ENCODE measurements around the gene TFIP11.

Gene TFIP11

DNA sequence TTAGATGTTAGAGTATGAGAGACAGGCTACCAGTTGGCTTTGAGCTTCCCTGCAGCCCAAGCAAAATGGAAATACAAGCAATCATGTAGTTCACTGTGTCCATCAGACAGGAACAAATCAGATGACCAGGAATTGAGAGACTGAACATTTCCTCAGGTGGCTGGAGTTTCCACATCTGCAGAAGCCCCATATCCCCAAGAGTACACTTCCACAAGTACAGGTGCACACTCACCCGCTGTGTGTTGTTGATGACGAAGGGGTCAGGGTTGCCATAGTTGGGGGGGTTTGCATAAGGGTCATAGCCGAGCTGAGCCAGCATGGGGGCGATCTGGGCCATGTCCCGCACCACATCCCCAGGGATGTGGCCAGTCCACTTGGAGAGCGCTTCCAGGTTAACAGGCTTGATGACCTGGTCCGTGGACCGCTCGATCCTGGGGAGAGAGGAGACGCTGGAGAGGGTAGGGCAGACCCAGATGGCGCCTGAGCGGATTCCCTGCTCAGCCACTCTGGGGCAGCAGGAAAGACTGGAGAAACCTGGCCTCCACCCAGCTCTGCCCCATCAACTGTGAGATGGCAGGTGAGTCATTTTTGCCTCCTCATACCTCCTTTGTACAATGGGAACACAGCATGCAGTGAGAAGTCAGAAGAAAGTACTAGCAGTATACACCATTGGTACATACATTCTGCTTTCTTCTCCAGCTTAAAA is 23.9 kb upstream of the TFIP11 start:
- no peak overlapping the region for H3K4me2 ChIP-seq (ENCODE audit: low read depth, low read length, poor library complexity, severe bottlenecking)
- H3K36me3 ChIP-seq (ENCODE audit: insufficient read depth, low read length): peaks cover 33% of the 10 kb centered on the region; the same call in 1 of the 2 replicates
- no peaks in the 10 kb centered on the region for H3F3A ChIP-seq (ENCODE audit: low read depth)
- no peak overlapping the region for H2AFZ ChIP-seq (ENCODE audit: low read length)
- H3K4me3 ChIP-seq (ENCODE audit: low read length, poor library complexity, severe bottlenecking): no peak overlapping the region
- H3K4me1 ChIP-seq (ENCODE audit: insufficient read depth, low read length, poor library complexity, severe bottlenecking): no peaks in the 10 kb centered on the region
- no peaks in the 10 kb centered on the region for H3K79me2 ChIP-seq (ENCODE audit: insufficient read depth, low read length)
- H3K27me3 ChIP-seq (ENCODE audit: insufficient read depth, low read length, poor library complexity, severe bottlenecking): no peaks in the 10 kb centered on the region
- no peaks in the 10 kb centered on the region for H3K9me3 ChIP-seq (ENCODE audit: insufficient read depth, low read depth, low read length)
- TF ChIP-seq CTCF (conservative IDR thresholded peaks at IDR 0.05; ENCODE audit: low read length): no peak
- no peak for TF ChIP-seq EZH2phosphoT487 (IDR thresholded peaks at IDR 0.05; ENCODE audit: borderline replicate concordance)
- no peaks in the 10 kb centered on the region for H4K20me1 ChIP-seq (ENCODE audit: insufficient read depth, low read length, poor library complexity, severe bottlenecking)
- H3K9me2 ChIP-seq (replicated peaks; ENCODE audit: low read depth, low read length): no peaks in the 10 kb centered on the region
- no peak overlapping the region for H3K9ac ChIP-seq (ENCODE audit: low read depth, low read length, poor library complexity, severe bottlenecking)

GRCh38 chr22:26535603-26535908 is 23.3 kb upstream of the TFIP11 start:
- Histone ChIP-seq H3K9ac (ENCODE audit: low read depth, low read length, poor library complexity, severe bottlenecking) (no peak overlapping the region), H4K20me1 (ENCODE audit: insufficient read depth, low read length, poor library complexity, severe bottlenecking) (no peaks in the 10 kb centered on the region), H3K9me3 (ENCODE audit: insufficient read depth, low read depth, low read length) (no peaks in the 10 kb centered on the region), H3K4me2 (ENCODE audit: low read depth, low read length, poor library complexity, severe bottlenecking) (no peak overlapping the region), H3K36me3 (ENCODE audit: insufficient read depth, low read length) (peaks cover 29% of the 10 kb centered on the region; the same call in 1 of the 2 replicates), H2AFZ (ENCODE audit: low read length) (no peak overlapping the region), H3K4me1 (ENCODE audit: insufficient read depth, low read length, poor library complexity, severe bottlenecking) (no peaks in the 10 kb centered on the region), H3F3A (ENCODE audit: low read depth) (no peaks in the 10 kb centered on the region), H3K4me3 (ENCODE audit: low read length, poor library complexity, severe bottlenecking) (no peak overlapping the region), H3K27me3 (ENCODE audit: insufficient read depth, low read length, poor library complexity, severe bottlenecking) (no peaks in the 10 kb centered on the region), H3K9me2 (replicated peaks; ENCODE audit: low read depth, low read length) (no peaks in the 10 kb centered on the region), H3K79me2 (ENCODE audit: insufficient read depth, low read length) (no peaks in the 10 kb centered on the region)
- no peak for TF ChIP-seq CTCF (conservative IDR thresholded peaks at IDR 0.05; ENCODE audit: low read length)
- TF ChIP-seq EZH2phosphoT487 (IDR thresholded peaks at IDR 0.05; ENCODE audit: borderline replicate concordance): no peak

GRCh38 chr22:26534874-26535602 is 22.8 kb upstream of the TFIP11 start:
- H3K4me3 ChIP-seq (ENCODE audit: low read length, poor library complexity, severe bottlenecking): no peak overlapping the region
- H4K20me1 ChIP-seq (ENCODE audit: insufficient read depth, low read length, poor library complexity, severe bottlenecking): no peaks in the 10 kb centered on the region
- H3K27me3 ChIP-seq (ENCODE audit: insufficient read depth, low read length, poor library complexity, severe bottlenecking): no peaks in the 10 kb centered on the region
- no peaks in the 10 kb centered on the region for H3F3A ChIP-seq (ENCODE audit: low read depth)
- no peak overlapping the region for H3K4me2 ChIP-seq (ENCODE audit: low read depth, low read length, poor library complexity, severe bottlenecking)
- no peak overlapping the region for H3K9ac ChIP-seq (ENCODE audit: low read depth, low read length, poor library complexity, severe bottlenecking)
- TF ChIP-seq EZH2phosphoT487 (IDR thresholded peaks at IDR 0.05; ENCODE audit: borderline replicate concordance) (no peak), CTCF (conservative IDR thresholded peaks at IDR 0.05; ENCODE audit: low read length) (no peak)
- H2AFZ ChIP-seq (ENCODE audit: low read length): no peak overlapping the region
- no peaks in the 10 kb centered on the region for H3K9me3 ChIP-seq (ENCODE audit: insufficient read depth, low read depth, low read length)
- peaks cover 27% of the 10 kb centered on the region; the same call in 1 of the 2 replicates for H3K36me3 ChIP-seq (ENCODE audit: insufficient read depth, low read length)
- H3K79me2 ChIP-seq (ENCODE audit: insufficient read depth, low read length): no peaks in the 10 kb centered on the region
- H3K9me2 ChIP-seq (replicated peaks; ENCODE audit: low read depth, low read length): no peaks in the 10 kb centered on the region
- H3K4me1 ChIP-seq (ENCODE audit: insufficient read depth, low read length, poor library complexity, severe bottlenecking): no peaks in the 10 kb centered on the region

All from Loucy (cell line).